IMR-90 (cell line): ENCODE results near the gene AMPD1. TPM values are rescaled to one million over a fixed set of nuclear protein-coding genes. Genes with fewer than 3 reads are reported as not detected.

Experiments used
- ATAC-seq: fragments of 200-7000 bp; cut with Tn5 transposase; 2 replicates; pipeline ENCODE4 v1.9.1; 2020; ENCODE audit warnings: low read depth, mild to moderate bottlenecking, moderate library complexity
- BruUV-seq: library from RNA; stranded (reverse); fragments of 400-500 nt; replicated peaks from 2 replicates; lab custom pipeline; 2021; lab: Mats Ljungman, UMichigan
- CTCF ChIA-PET: fragments of 300-600 bp; formaldehyde crosslinking; extraction: SDS; loops from one replicate; lab custom pipeline; 2021; ENCODE audit warnings: antibody characterized with exemption; lab: Yijun Ruan, JAX
- POLR2A ChIA-PET: fragments of 300-600 bp; sonication (Branson Sonifier 250); formaldehyde crosslinking; loops from one replicate; lab custom pipeline; 2022; ENCODE audit warnings: antibody characterized with exemption; ENCODE audit not compliant: unreplicated experiment; lab: Charles Lee
- DNase-seq: peaks from one replicate; pipeline ENCODE4 v3.0.0; 2013
- H2AFZ ChIP-seq: replicated peaks from 2 replicates; pipeline ENCODE3; 2013; ENCODE audit warnings: low read length, mild to moderate bottlenecking; ENCODE audit not compliant: poor library complexity
- H2AK5ac ChIP-seq: 2 replicates; pipeline ENCODE4 v1.6.1; 2013; ENCODE audit warnings: low read depth, low read length, inconsistent platforms
- H2AK9ac ChIP-seq: replicated peaks from 2 replicates; pipeline ENCODE3; 2013; ENCODE audit warnings: mild to moderate bottlenecking, low read depth, low read length, moderate library complexity; ENCODE audit not compliant: poor library complexity
- H2BK120ac ChIP-seq: 2 replicates; pipeline ENCODE4 v1.6.1; 2013; ENCODE audit warnings: low read depth, low read length, inconsistent platforms
- H2BK15ac ChIP-seq: 3 replicates; pipeline ENCODE4 v1.6.1; 2013; ENCODE audit warnings: low read depth, low read length, inconsistent platforms
- H2BK20ac ChIP-seq: 2 replicates; pipeline ENCODE4 v1.6.1; 2013; ENCODE audit warnings: low read depth, mild to moderate bottlenecking, inconsistent platforms, low read length, moderate library complexity
- H2BK5ac ChIP-seq: 2 replicates; pipeline ENCODE4 v1.6.1; 2013; ENCODE audit warnings: mild to moderate bottlenecking, low read depth, low read length, inconsistent platforms; ENCODE audit not compliant: poor library complexity, severe bottlenecking
- H3K14ac ChIP-seq: replicated peaks from 2 replicates; pipeline ENCODE4 v1.6.1; 2013; ENCODE audit warnings: low read depth, low read length, inconsistent platforms
- H3K18ac ChIP-seq: 2 replicates; pipeline ENCODE4 v1.6.1; 2013; ENCODE audit warnings: low read depth, low read length, control low read depth
- H3K23ac ChIP-seq: 2 replicates; pipeline ENCODE4 v1.6.1; 2013; ENCODE audit warnings: low read depth, low read length, inconsistent platforms
- H3K27ac ChIP-seq: 2 replicates; pipeline ENCODE4 v1.5.1; 2013; ENCODE audit warnings: mild to moderate bottlenecking, control low read depth, low read length; ENCODE audit not compliant: insufficient read depth
- H3K27me3 ChIP-seq: 2 replicates; pipeline ENCODE4 v1.6.1; 2013; ENCODE audit warnings: low read length; ENCODE audit not compliant: control insufficient read depth, insufficient read depth
- H3K36me3 ChIP-seq: 2 replicates; pipeline ENCODE4 v1.6.1; 2013; ENCODE audit warnings: low read length, mixed read lengths; ENCODE audit not compliant: control insufficient read depth, insufficient read depth
- H3K4ac ChIP-seq: 2 replicates; pipeline ENCODE4 v1.6.1; 2013; ENCODE audit warnings: low read depth, low read length, inconsistent platforms
- H3K4me1 ChIP-seq: 2 replicates; pipeline ENCODE4 v1.6.1; 2013; ENCODE audit warnings: low read length, mixed read lengths; ENCODE audit not compliant: control insufficient read depth, insufficient read depth
- H3K4me2 ChIP-seq: 2 replicates; pipeline ENCODE4 v1.6.1; 2013; ENCODE audit warnings: low read depth, mild to moderate bottlenecking, control low read depth, low read length, moderate library complexity
- H3K4me3 ChIP-seq: 2 replicates; pipeline ENCODE4 v1.5.1; 2013; ENCODE audit warnings: low read depth, mild to moderate bottlenecking, control low read depth, low read length, moderate library complexity; ENCODE audit not compliant: insufficient read depth
- H3K56ac ChIP-seq: 2 replicates; pipeline ENCODE4 v1.6.1; 2013; ENCODE audit warnings: low read length, inconsistent platforms; ENCODE audit not compliant: insufficient read depth; ENCODE audit errors: extremely low read depth
- H3K79me1 ChIP-seq, 2 experiments: 2 replicates each; pipeline ENCODE4 v1.6.1; 2013; ENCODE audit warnings: low read length in 2 of 2, inconsistent platforms in 1 of 2, low read depth in 1 of 2
- H3K9ac ChIP-seq: 2 replicates; pipeline ENCODE4 v1.6.1; 2013; ENCODE audit warnings: low read depth, low read length, control low read depth
- H3K9me1 ChIP-seq: 2 replicates; pipeline ENCODE4 v1.6.1; 2013; ENCODE audit warnings: low read length, inconsistent platforms; ENCODE audit not compliant: insufficient read depth
- H3K9me3 ChIP-seq: 2 replicates; pipeline ENCODE4 v1.6.1; 2013; ENCODE audit warnings: low read length; ENCODE audit not compliant: control insufficient read depth, insufficient read depth
- H4K20me1 ChIP-seq: 2 replicates; pipeline ENCODE4 v1.6.1; 2013; ENCODE audit warnings: low read length, inconsistent platforms; ENCODE audit not compliant: insufficient read depth
- H4K5ac ChIP-seq: 2 replicates; pipeline ENCODE4 v1.6.1; 2013; ENCODE audit warnings: mild to moderate bottlenecking, low read depth, low read length, control low read depth
- H4K8ac ChIP-seq, 2 experiments: 2 replicates each; pipeline ENCODE4 v1.6.1; 2013; ENCODE audit warnings: low read depth in 2 of 2, low read length in 2 of 2, control low read depth in 1 of 2, inconsistent platforms in 1 of 2
- H4K91ac ChIP-seq: 2 replicates; pipeline ENCODE4 v1.6.1; 2013; ENCODE audit warnings: low read depth, low read length, inconsistent platforms; ENCODE audit not compliant: insufficient read depth
- BHLHE40 ChIP-seq: fragments of 150-350 bp; IDR thresholded peaks from 2 replicates; pipeline ENCODE4 v1.6.1; 2016; ENCODE audit warnings: mild to moderate bottlenecking, low read depth, low read length
- CEBPB ChIP-seq: IDR thresholded peaks from 2 replicates; pipeline ENCODE4 v1.6.1; 2012; ENCODE audit warnings: low read depth, low read length, improper control_type of control experiment
- CTCF ChIP-seq: conservative IDR thresholded peaks from 2 replicates; pipeline ENCODE4 v1.5.1; 2012; ENCODE audit warnings: mild to moderate bottlenecking, low read depth, low read length, improper control_type of control experiment
- MAFK ChIP-seq: IDR thresholded peaks from 2 replicates; pipeline ENCODE4 v1.6.1; 2012; ENCODE audit warnings: low read depth, low read length, improper control_type of control experiment
- MAZ ChIP-seq: IDR thresholded peaks from 2 replicates; pipeline ENCODE4 v1.6.1; 2012; ENCODE audit warnings: low read depth, mild to moderate bottlenecking, low read length, improper control_type of control experiment, moderate library complexity, borderline replicate concordance
- MXI1 ChIP-seq: IDR thresholded peaks from 2 replicates; pipeline ENCODE4 v1.6.1; 2012; ENCODE audit warnings: low read depth, mild to moderate bottlenecking, low read length, moderate library complexity, borderline replicate concordance
- POLR2A ChIP-seq: IDR thresholded peaks from 2 replicates; pipeline ENCODE4 v1.6.1; 2012; ENCODE audit warnings: mild to moderate bottlenecking, low read depth, low read length
- RCOR1 ChIP-seq: IDR thresholded peaks from 2 replicates; pipeline ENCODE4 v1.6.1; 2012; ENCODE audit warnings: mild to moderate bottlenecking, low read length, improper control_type of control experiment; ENCODE audit not compliant: insufficient replicate concordance
- USF2 ChIP-seq: fragments of 150-350 bp; IDR thresholded peaks from 2 replicates; pipeline ENCODE4 v1.6.1; 2017; ENCODE audit warnings: mild to moderate bottlenecking, antibody characterized with exemption, low read length, low read depth
- WGBS, 2 experiments: methylation state at CpG; one replicate each; pipeline versions ENCODE4 v1.1.5 to v1.1.7; 2013; ENCODE audit warnings: missing lambda C conversion rate in 2 of 2; ENCODE audit not compliant: insufficient read length in 1 of 2; ENCODE audit errors: extremely low coverage in 2 of 2; 5-methylcytosine and 5-hydroxymethylcytosine counted together
- dilution Hi-C: fragments of 300-500 bp; cut with HindIII; formaldehyde crosslinking; loops from one replicate; pipeline ENCODE4 v1.14.3; 2018; ENCODE audit warnings: low sequenced_read_pairs; ENCODE audit not compliant: unreplicated experiment
- in situ Hi-C: fragments of 300-500 bp; cut with MboI; formaldehyde crosslinking; loops from 3 replicates; pipeline ENCODE4 v1.14.3; 2019; ENCODE audit warnings: low sequenced_read_pairs, inconsistent platforms, mixed read lengths
- intact Hi-C: fragments of 100-400 bp; cut with micrococcal nuclease; formaldehyde crosslinking; loops from 2 replicates; pipeline ENCODE4 v1.10.0; 2022
- polyA plus RNA-seq, 3 experiments: library from polyadenylated mRNA; depleted of rRNA; stranded (reverse); fragments of >200 nt; gene quantifications; 2 replicates each; pipeline ENCODE4 v1.2.3, GENCODE V29; 2012; ENCODE audit warnings: low replicate concordance in 1 of 3
- total RNA-seq: library from RNA; depleted of rRNA; stranded (reverse); fragments of >200 nt; gene quantifications from 2 replicates; pipeline ENCODE4 v1.2.3, GENCODE V29; 2012

Gene AMPD1
- total and polyA plus RNA-seq, 2 of the 4 experiments (the other 2 are of a cell fraction): not detected

GRCh38 chr1:114719424-114719787, 24.1 kb upstream of the AMPD1 start:
- ATAC-seq: no peak
- Histone ChIP-seq H2AK9ac (no peak overlapping the region), H3K23ac (no peak overlapping the region), H2BK120ac (no peak overlapping the region), H3K27ac (no peak overlapping the region), H4K5ac (no peak overlapping the region), H2AFZ (no peak overlapping the region), H3K36me3 (peaks cover 42% of the 10 kb centered on the region), H3K18ac (no peak overlapping the region), H3K27me3 (no peaks in the 10 kb centered on the region), H3K9me3 (no peaks in the 10 kb centered on the region), H3K79me1 (peaks cover 31 to 33% of the 10 kb centered on the region in 2 experiments), H2BK20ac (no peak overlapping the region), H3K4me2 (no peak overlapping the region), H3K4ac (no peak overlapping the region), H3K14ac (no peak overlapping the region), H3K9ac (no peak overlapping the region), H3K4me1 (peaks cover 1% of the 10 kb centered on the region; the same call in 1 of the 2 replicates), H4K20me1 (no peaks in the 10 kb centered on the region), H4K8ac (no peak overlapping the region), H3K56ac (no peak overlapping the region), H4K91ac (no peak overlapping the region), H2BK15ac (no peak overlapping the region), H3K9me1 (no peaks in the 10 kb centered on the region), H2AK5ac (no peak overlapping the region), H3K4me3 (no peak overlapping the region), H2BK5ac (no peak overlapping the region)
- WGBS, 2 experiments: no CpG with 5 or more reads among the region's 3 CpGs
- DNase-seq: no peak
- in situ Hi-C loops: loop anchor here (25.0 kb wide), 1 partner anchor 757 kb away; no protein-coding TSS in a partner anchor
- dilution Hi-C loops: no loop called here
- ChIA-PET CTCF (no interaction called here), POLR2A (no interaction called here)
- no peak for TF ChIP-seq MAZ
- TF ChIP-seq CTCF: no peak
- TF ChIP-seq MXI1: no peak
- no peak for TF ChIP-seq USF2
- no peak; the same call in 1 of the 2 replicates for TF ChIP-seq BHLHE40
- TF ChIP-seq RCOR1: no peak
- TF ChIP-seq MAFK: no peak
- TF ChIP-seq POLR2A: no peak
- no peak for TF ChIP-seq CEBPB
- intact Hi-C loops: loop anchor here (5.0 kb wide), 1 partner anchor 137 kb away; the partner anchor contains the start of gene BCAS2
- no TSS peak for BruUV-seq
